GM20000 (cell line): ENCODE results near the gene ACAN.

ENCODE experiments used
- DNase-seq: peaks from one replicate; pipeline ENCODE4 v3.0.0; 2012; ENCODE audit warnings: low spot score
- CTCF ChIP-seq: IDR thresholded peaks from 2 replicates; pipeline ENCODE4 v1.5.1; 2012; ENCODE audit warnings: mild to moderate bottlenecking, control low read depth; ENCODE audit errors: extremely low read depth, missing control alignments

Gene ACAN

GRCh38 chr15:88909956-88910831, 107.0 kb downstream of the ACAN start:
- peak; percentile 8 for DNase-seq
- no peak for TF ChIP-seq CTCF

- TF ChIP-seq CTCF: no peak
- peak; percentile 19 for DNase-seq
Measured at GRCh38 chr15:88911766-88912118, 108.5 kb downstream of the ACAN start.

- no peak for TF ChIP-seq CTCF
- DNase-seq: peak; percentile 18
Measured at GRCh38 chr15:88912500-88912921, 109.3 kb downstream of the ACAN start.

GRCh38 chr15:88913017-88913849, 110.0 kb downstream of the ACAN start, which contains the start of gene MFGE8:
TSS of gene MFGE8 (minus strand) at chr15:88913379. CDS start at chr15:88913319, 60 bp downstream.
- TF ChIP-seq CTCF: no peak
- DNase-seq: peak; percentile 82

GRCh38 chr15:88913850-88914169, 110.6 kb downstream of the ACAN start:
- TF ChIP-seq CTCF: no peak
- DNase-seq: peak; percentile 2

GRCh38 chr15:88915354-88915753, 112.1 kb downstream of the ACAN start:
- DNase-seq: no peak
- TF ChIP-seq CTCF: no peak

GRCh38 chr15:88917760-88918159, 114.5 kb downstream of the ACAN start:
- no peak for TF ChIP-seq CTCF
- DNase-seq: peak; percentile 0
